HFF-Myc (cell line): ENCODE data around the gene C13orf46.

Experiments
- DNase-seq: peaks from one replicate; pipeline ENCODE4 v3.0.0-alpha.2; 2011; ENCODE audit warnings: low read depth; ENCODE audit errors: extremely low read depth
- H3K4me3 ChIP-seq: replicated peaks from 2 replicates; pipeline ENCODE4 v1.5.1; 2011; ENCODE audit warnings: low read depth, mild to moderate bottlenecking, control low read depth, low read length
- CTCF ChIP-seq: IDR thresholded peaks from 2 replicates; pipeline ENCODE4 v1.5.1; 2012; ENCODE audit warnings: mild to moderate bottlenecking, low read depth, low read length, control low read depth; ENCODE audit errors: missing control alignments

Gene C13orf46

GRCh38 chr13:113997845-113998751, 24.2 kb upstream of the C13orf46 start:
- no peak overlapping the region for H3K4me3 ChIP-seq
- DNase-seq, result peak; percentile 37
- TF ChIP-seq CTCF, result no peak

- no peak overlapping the region for H3K4me3 ChIP-seq
- no peak for TF ChIP-seq CTCF
- no peak for DNase-seq
These were observed 23.3 kb upstream of the C13orf46 start for GRCh38 chr13:113996912-113997745.

GRCh38 chr13:113996081-113996911, 22.4 kb upstream of the C13orf46 start:
- no peak overlapping the region for H3K4me3 ChIP-seq
- no peak for TF ChIP-seq CTCF
- no peak for DNase-seq

- DNase-seq, result no peak
- no peak for TF ChIP-seq CTCF
- H3K4me3 ChIP-seq, result no peak overlapping the region
These were observed 21.2 kb upstream of the C13orf46 start for GRCh38 chr13:113995051-113995601.

- no peak overlapping the region for H3K4me3 ChIP-seq
- no peak for DNase-seq
- no peak for TF ChIP-seq CTCF
These were observed 18.6 kb upstream of the C13orf46 start for GRCh38 chr13:113992276-113993005.
